Endothelial cell (in vitro differentiated cells): ENCODE measurements around the gene SECISBP2. TPM values are rescaled to one million over a fixed set of nuclear protein-coding genes. Genes with fewer than 3 reads are reported as not detected.
"Not testable (repeated sequence)": the region's sequence is repeated elsewhere in the genome, so short reads cannot be mapped to it uniquely, and the experiment has no call there.

Experiments
- DNase-seq: peaks from one replicate; pipeline ENCODE4 v3.0.0; 2021; ENCODE audit warnings: low spot score
- H3K27ac Mint-ChIP-seq: one replicate; pipeline ENCODE4 v1.8.0; 2021; ENCODE audit warnings: mixed read lengths, inconsistent platforms; ENCODE audit not compliant: unreplicated experiment
- H3K27me3 Mint-ChIP-seq: one replicate; pipeline ENCODE4 v1.8.0; 2021; ENCODE audit warnings: mild to moderate bottlenecking, moderate library complexity, mixed read lengths, inconsistent platforms; ENCODE audit not compliant: unreplicated experiment
- H3K36me3 Mint-ChIP-seq: one replicate; pipeline ENCODE4 v1.8.0; 2021; ENCODE audit warnings: mild to moderate bottlenecking, low read depth, mixed read lengths, inconsistent platforms; ENCODE audit not compliant: unreplicated experiment
- H3K4me1 Mint-ChIP-seq: one replicate; pipeline ENCODE4 v1.8.0; 2021; ENCODE audit warnings: mild to moderate bottlenecking, mixed read lengths, inconsistent platforms; ENCODE audit not compliant: unreplicated experiment
- H3K4me3 Mint-ChIP-seq: one replicate; pipeline ENCODE4 v1.8.0; 2021; ENCODE audit warnings: mild to moderate bottlenecking, mixed read lengths, inconsistent platforms; ENCODE audit not compliant: unreplicated experiment
- H3K9me3 Mint-ChIP-seq: one replicate; pipeline ENCODE4 v1.8.0; 2021; ENCODE audit warnings: mixed read lengths, inconsistent platforms; ENCODE audit not compliant: unreplicated experiment
- CTCF ChIP-seq: fragments of 200-600 bp; sonication (generic); IDR thresholded peaks from one replicate; pipeline ENCODE4 v1.5.0; 2021; ENCODE audit warnings: antibody characterized with exemption; ENCODE audit not compliant: unreplicated experiment
- total RNA-seq: library from RNA; stranded (reverse); fragmentation: NEBNext Ultra II Directional; extraction: Animal tissue kit (Norgen Biotek cat#: 25700); gene quantifications from one replicate; pipeline ENCODE4 v1.2.1, GENCODE V29; 2021; ENCODE audit not compliant: unreplicated experiment

The SECISBP2 gene
- total RNA-seq, 1 donor from 2014 or later, result 41.3 TPM

- H3K4me1 Mint-ChIP-seq, result no peaks in the 10 kb centered on the region
- TF ChIP-seq CTCF, result no peak
- peaks cover 4% of the 10 kb centered on the region for H3K27me3 Mint-ChIP-seq
- no peaks in the 10 kb centered on the region for H3K9me3 Mint-ChIP-seq
- no peak for DNase-seq
- peak overlapping the region; percentile 52 for H3K4me3 Mint-ChIP-seq
- peaks cover 8% of the 10 kb centered on the region for H3K36me3 Mint-ChIP-seq
- no peak overlapping the region for H3K27ac Mint-ChIP-seq
These were observed 34.2 kb upstream of the SECISBP2 start for GRCh38 chr9:89284076-89284475.

GRCh38 chr9:89291741-89292140 lies 26.6 kb upstream of the SECISBP2 start:
- Mint-ChIP-seq H3K36me3 (no peaks in the 10 kb centered on the region), H3K27ac (no peak overlapping the region), H3K27me3 (peaks cover 2% of the 10 kb centered on the region), H3K4me1 (peaks cover 6% of the 10 kb centered on the region), H3K4me3 (no peak overlapping the region), H3K9me3 (peaks cover 2% of the 10 kb centered on the region)
- no peak for DNase-seq
- TF ChIP-seq CTCF, result no peak

- Mint-ChIP-seq H3K4me3 (no peak overlapping the region), H3K4me1 (peaks cover 6% of the 10 kb centered on the region), H3K36me3 (no peaks in the 10 kb centered on the region)
These were observed 25.3 kb upstream of the SECISBP2 start for GRCh38 chr9:89293014-89293413.

GRCh38 chr9:89295400-89295799 lies 22.9 kb upstream of the SECISBP2 start:
- H3K27me3 Mint-ChIP-seq, result no peaks in the 10 kb centered on the region
- DNase-seq, result no peak
- H3K36me3 Mint-ChIP-seq, result no peaks in the 10 kb centered on the region
- H3K4me1 Mint-ChIP-seq, result peaks cover 6% of the 10 kb centered on the region
- TF ChIP-seq CTCF, result no peak
- H3K9me3 Mint-ChIP-seq, result peaks cover 6% of the 10 kb centered on the region
- no peak overlapping the region for H3K4me3 Mint-ChIP-seq
- peak overlapping the region; percentile 86 for H3K27ac Mint-ChIP-seq

More at GRCh38 chr9:89293014-89293413, 25.3 kb upstream of the SECISBP2 start:
- Mint-ChIP-seq H3K27ac (no peak overlapping the region), H3K9me3 (peaks cover 6% of the 10 kb centered on the region), H3K27me3 (no peaks in the 10 kb centered on the region)
- TF ChIP-seq CTCF, result no peak
- DNase-seq, result no peak

- DNase-seq, H3K4me1 Mint-ChIP-seq, H3K27me3 Mint-ChIP-seq, H3K9me3 Mint-ChIP-seq, H3K27ac Mint-ChIP-seq, H3K4me3 Mint-ChIP-seq, H3K36me3 Mint-ChIP-seq: not testable (repeated sequence)
These were observed 16.3 kb upstream of the SECISBP2 start for GRCh38 chr9:89301996-89302395.
